Measurements from ENCODE around the gene TCF23.

TCF23 gene

DNA sequence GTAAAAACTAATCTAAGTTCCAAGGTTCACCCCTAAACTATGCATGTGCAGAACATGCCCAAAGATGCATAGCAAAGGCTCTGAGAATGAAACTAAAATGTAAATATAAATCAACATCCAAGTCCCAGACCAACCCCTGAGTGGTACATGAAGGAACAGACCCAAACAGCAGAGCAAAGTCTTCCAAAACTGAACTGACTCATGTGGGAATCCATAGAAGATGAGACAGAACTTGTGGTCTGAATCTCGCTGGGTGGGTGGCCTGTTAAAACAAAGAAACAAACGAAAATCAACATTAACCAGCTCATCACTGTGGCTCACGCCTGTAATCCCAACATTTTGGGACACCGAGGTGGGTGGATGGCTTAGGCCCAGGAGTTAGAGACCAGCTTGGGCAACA, 33.5 kb downstream of the TCF23 start:
- Histone ChIP-seq H3K4me1 (ENCODE audit: control insufficient read depth, low read length) (peaks cover 23% of the 10 kb centered on the region), H3K9me2 (replicated peaks; ENCODE audit: control insufficient read depth, low read length) (no peaks in the 10 kb centered on the region), H3K4me3 (ENCODE audit: low read length) (no peak overlapping the region), H3K36me3 (ENCODE audit: control insufficient read depth, low read length) (no peaks in the 10 kb centered on the region), H3F3A (ENCODE audit: control insufficient read depth, insufficient read depth) (no peaks in the 10 kb centered on the region), H3K9me3 (ENCODE audit: control insufficient read depth, insufficient read depth, low read length) (no peaks in the 10 kb centered on the region), H3K4me2 (ENCODE audit: low read length) (no peak overlapping the region), H3K27ac (ENCODE audit: low read depth, low read length) (no peak overlapping the region), H4K20me1 (ENCODE audit: control insufficient read depth, insufficient read depth, low read depth, low read length) (no peaks in the 10 kb centered on the region), H3K27me3 (ENCODE audit: control insufficient read depth, low read length) (no peaks in the 10 kb centered on the region), H3K79me2 (ENCODE audit: control insufficient read depth, low read length) (no peaks in the 10 kb centered on the region)
- no peak for TF ChIP-seq EZH2phosphoT487 (IDR thresholded peaks at IDR 0.05; ENCODE audit: borderline replicate concordance, low read length)
- TF ChIP-seq, protein P1, sequence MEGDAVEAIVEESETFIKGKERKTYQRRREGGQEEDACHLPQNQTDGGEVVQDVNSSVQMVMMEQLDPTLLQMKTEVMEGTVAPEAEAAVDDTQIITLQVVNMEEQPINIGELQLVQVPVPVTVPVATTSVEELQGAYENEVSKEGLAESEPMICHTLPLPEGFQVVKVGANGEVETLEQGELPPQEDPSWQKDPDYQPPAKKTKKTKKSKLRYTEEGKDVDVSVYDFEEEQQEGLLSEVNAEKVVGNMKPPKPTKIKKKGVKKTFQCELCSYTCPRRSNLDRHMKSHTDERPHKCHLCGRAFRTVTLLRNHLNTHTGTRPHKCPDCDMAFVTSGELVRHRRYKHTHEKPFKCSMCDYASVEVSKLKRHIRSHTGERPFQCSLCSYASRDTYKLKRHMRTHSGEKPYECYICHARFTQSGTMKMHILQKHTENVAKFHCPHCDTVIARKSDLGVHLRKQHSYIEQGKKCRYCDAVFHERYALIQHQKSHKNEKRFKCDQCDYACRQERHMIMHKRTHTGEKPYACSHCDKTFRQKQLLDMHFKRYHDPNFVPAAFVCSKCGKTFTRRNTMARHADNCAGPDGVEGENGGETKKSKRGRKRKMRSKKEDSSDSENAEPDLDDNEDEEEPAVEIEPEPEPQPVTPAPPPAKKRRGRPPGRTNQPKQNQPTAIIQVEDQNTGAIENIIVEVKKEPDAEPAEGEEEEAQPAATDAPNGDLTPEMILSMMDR (IDR thresholded peaks at IDR 0.05; ENCODE audit: low read depth, low read length, poor library complexity, severe bottlenecking) = no peak

DNA sequence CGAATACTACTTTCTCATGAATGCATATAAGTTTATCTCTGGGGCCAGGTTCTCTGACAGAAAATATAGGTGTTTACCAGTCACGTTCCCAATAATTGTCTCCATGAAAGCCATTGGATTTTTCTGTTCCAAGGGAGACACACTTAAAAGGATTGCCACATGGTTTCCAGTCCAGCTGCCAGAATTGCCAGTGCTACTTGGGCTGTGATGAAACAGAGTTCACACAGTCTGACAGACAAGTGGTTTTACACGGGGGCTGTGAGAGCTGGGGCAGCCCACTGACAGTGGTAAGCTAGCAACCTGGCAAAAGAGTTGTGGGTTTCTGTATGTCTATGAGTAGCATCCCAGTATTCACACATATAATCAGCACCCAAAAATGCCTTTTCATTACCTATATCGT, 35.3 kb downstream of the TCF23 start:
- peaks cover 8% of the 10 kb centered on the region for H3K4me1 ChIP-seq (ENCODE audit: control insufficient read depth, low read length)
- H4K20me1 ChIP-seq (ENCODE audit: control insufficient read depth, insufficient read depth, low read depth, low read length) = no peaks in the 10 kb centered on the region
- H3K27ac ChIP-seq (ENCODE audit: low read depth, low read length) = no peak overlapping the region
- no peak overlapping the region for H3K4me2 ChIP-seq (ENCODE audit: low read length)
- H3K79me2 ChIP-seq (ENCODE audit: control insufficient read depth, low read length) = no peaks in the 10 kb centered on the region
- H3K27me3 ChIP-seq (ENCODE audit: control insufficient read depth, low read length) = no peaks in the 10 kb centered on the region
- TF ChIP-seq EZH2phosphoT487 (IDR thresholded peaks at IDR 0.05; ENCODE audit: borderline replicate concordance, low read length) = no peak
- TF ChIP-seq, protein P1 (IDR thresholded peaks at IDR 0.05; ENCODE audit: low read depth, low read length, poor library complexity, severe bottlenecking) = no peak
- H3K9me2 ChIP-seq (replicated peaks; ENCODE audit: control insufficient read depth, low read length) = no peaks in the 10 kb centered on the region
- H3K4me3 ChIP-seq (ENCODE audit: low read length) = no peak overlapping the region
- H3F3A ChIP-seq (ENCODE audit: control insufficient read depth, insufficient read depth) = no peaks in the 10 kb centered on the region
- no peaks in the 10 kb centered on the region for H3K36me3 ChIP-seq (ENCODE audit: control insufficient read depth, low read length)
- no peaks in the 10 kb centered on the region for H3K9me3 ChIP-seq (ENCODE audit: control insufficient read depth, insufficient read depth, low read length)

DNA sequence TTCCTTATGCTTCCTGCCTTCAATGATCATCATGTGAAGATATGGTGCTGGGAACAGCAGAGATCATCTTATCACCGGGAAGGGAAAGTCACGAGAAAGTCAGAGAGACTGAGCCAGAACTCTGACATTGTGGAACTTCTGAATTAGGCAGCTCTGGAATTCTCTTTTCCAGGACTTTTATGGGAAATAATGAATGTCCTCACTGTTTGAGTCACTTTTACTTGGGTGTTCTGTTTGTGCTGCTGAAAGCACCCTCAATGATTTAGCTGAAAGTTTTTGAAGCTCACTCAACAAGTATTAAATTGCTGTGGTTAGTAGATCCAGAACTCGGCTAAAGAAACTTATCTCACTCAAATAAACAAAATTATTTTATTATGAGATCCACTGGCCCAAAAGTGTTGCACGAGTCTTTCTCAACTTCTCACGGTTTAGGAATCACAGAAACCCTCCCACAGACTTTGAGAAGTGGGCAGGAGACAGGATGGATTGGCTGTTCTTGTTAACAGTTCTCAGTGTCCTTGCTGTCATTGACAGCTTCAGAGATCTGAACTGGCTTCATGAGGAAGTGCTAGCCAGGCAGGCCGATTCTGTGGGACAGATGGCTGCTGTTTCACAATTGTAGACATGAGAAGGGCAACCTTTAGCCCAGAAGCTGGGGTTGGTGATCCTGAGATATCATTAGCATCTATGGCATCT, 36.7 kb downstream of the TCF23 start:
- Histone ChIP-seq H4K20me1 (ENCODE audit: control insufficient read depth, insufficient read depth, low read depth, low read length) (no peaks in the 10 kb centered on the region), H3K9me2 (replicated peaks; ENCODE audit: control insufficient read depth, low read length) (no peaks in the 10 kb centered on the region), H3K4me1 (ENCODE audit: control insufficient read depth, low read length) (peaks cover 4% of the 10 kb centered on the region; the same call in 1 of the 2 replicates), H3K4me3 (ENCODE audit: low read length) (no peak overlapping the region), H3K27ac (ENCODE audit: low read depth, low read length) (no peak overlapping the region), H3K36me3 (ENCODE audit: control insufficient read depth, low read length) (no peaks in the 10 kb centered on the region), H3K9me3 (ENCODE audit: control insufficient read depth, insufficient read depth, low read length) (no peaks in the 10 kb centered on the region), H3F3A (ENCODE audit: control insufficient read depth, insufficient read depth) (no peaks in the 10 kb centered on the region), H3K4me2 (ENCODE audit: low read length) (no peak overlapping the region), H3K27me3 (ENCODE audit: control insufficient read depth, low read length) (no peaks in the 10 kb centered on the region), H3K79me2 (ENCODE audit: control insufficient read depth, low read length) (no peaks in the 10 kb centered on the region)
- TF ChIP-seq, protein P1 (IDR thresholded peaks at IDR 0.05; ENCODE audit: low read depth, low read length, poor library complexity, severe bottlenecking) = no peak
- no peak for TF ChIP-seq EZH2phosphoT487 (IDR thresholded peaks at IDR 0.05; ENCODE audit: borderline replicate concordance, low read length)
